Glomerular visceral epithelial cell (primary cell): Measurements from ENCODE around the gene ASTN1.

Source experiments
- DNase-seq: peaks from one replicate; pipeline ENCODE4 v3.0.0-alpha.2; 2016; ENCODE audit errors: extremely low spot score

ASTN1 gene

GRCh38 chr1:177164380-177165068 lies at the start of gene ASTN1:
Gene ASTN1 (minus strand): TSS chr1:177164712. CDS start chr1:177164676, 36 bp downstream.
- DNase-seq, result no peak

DNA sequence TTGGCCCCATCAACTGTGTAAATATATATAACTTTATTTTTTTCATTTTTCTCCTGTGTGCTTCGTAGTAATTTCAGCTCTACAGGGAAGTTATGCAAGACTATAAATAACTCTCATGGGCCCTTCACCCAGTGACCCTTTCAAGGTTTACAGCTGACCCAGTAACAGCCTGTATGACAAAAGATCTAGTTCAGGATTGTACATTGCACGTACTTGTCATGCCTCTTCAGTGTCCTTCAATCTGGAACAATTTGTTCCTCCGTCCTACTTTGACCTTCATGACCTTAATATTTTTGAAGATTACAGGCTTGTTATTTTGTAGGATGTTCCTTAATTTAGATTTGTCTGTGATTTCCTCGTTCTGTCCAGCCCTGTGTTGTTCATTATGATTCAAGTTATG lies 46.7 kb upstream of the ASTN1 start:
- no peak for DNase-seq

- no peak for DNase-seq
These were observed 45.6 kb upstream of the ASTN1 start for GRCh38 chr1:177210071-177210470.

- DNase-seq, result peak; percentile 82
These were observed 44.8 kb upstream of the ASTN1 start for GRCh38 chr1:177209357-177209756.

DNA sequence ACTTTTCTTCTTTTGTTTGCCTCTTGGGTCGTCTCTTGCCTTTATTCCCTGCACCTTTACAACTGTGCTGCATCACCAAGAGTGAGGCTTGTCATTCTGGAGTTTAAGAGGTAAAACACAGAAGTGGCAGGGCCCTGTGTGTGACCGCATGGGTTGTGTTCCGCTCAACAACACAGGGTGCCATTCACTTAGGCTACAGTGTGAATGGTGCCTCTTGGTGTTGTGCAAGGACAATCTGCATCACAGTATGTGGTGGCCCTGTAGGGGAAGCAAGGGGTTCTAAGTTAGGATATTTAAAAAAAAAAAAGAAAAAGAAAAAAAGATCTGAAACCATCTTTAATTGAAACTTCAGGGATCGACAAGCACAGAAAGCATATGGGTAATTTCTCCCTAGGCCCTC lies 44.4 kb upstream of the ASTN1 start:
- DNase-seq, result no peak

- DNase-seq, result no peak
These were observed 42.4 kb upstream of the ASTN1 start for GRCh38 chr1:177206831-177207355.

GRCh38 chr1:177200290-177200689 lies 35.8 kb upstream of the ASTN1 start:
- no peak for DNase-seq

GRCh38 chr1:177198243-177198642 lies 33.7 kb upstream of the ASTN1 start:
- DNase-seq, result no peak

DNA sequence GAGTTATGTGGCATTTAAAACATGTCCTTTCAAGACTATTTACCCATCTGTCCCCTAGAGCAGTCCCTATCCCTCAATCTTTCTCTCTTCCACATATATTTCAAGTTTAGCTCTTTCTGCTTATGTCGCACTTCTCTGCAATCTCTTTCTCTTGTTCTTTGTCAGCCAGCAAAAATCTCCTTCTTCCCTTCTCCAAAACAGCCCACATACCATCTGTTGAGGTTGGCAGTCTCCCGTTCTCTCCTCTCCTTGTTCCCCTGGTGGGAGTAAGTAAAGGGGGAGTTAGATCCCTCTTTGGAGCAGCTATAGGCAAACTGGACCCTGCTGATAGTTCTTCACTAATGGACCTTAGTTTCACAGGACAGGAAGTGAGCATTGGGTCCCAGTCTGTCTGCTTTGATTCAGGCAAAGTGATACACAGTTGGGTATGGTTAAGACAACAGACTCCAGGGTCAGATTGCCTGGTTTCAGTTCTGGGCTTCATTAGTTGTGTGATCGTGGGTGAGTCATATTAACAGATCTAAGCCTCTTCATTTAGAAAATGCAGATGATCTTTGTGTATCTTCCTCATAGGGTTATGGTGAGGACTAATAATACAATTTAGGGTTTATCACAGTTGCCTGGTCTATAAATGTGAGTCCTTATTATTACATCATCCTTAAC lies 25.9 kb upstream of the ASTN1 start:
- no peak for DNase-seq

DNA sequence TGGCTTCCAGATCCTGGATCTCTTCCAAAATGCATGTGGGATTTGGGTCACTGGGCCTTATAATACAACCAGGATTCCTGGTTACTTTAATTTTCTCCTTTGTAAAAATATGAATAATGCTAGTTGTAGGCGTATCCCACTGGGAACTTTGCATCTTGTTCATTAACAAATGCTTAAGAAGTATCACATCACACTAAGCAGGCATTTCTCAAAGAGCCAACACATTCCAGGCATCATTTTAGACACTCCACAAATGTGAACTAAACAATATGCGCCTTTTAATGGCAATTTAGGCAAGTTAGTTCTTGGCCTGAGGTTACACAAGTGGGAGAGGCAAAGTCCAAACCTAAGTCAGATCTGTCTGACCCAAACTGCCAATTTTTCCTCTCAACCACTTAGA lies 22.1 kb upstream of the ASTN1 start:
- DNase-seq, result no peak

- no peak for DNase-seq
These were observed 20.7 kb upstream of the ASTN1 start for GRCh38 chr1:177185209-177185608.

GRCh38 chr1:177183836-177184235 lies 19.3 kb upstream of the ASTN1 start:
- no peak for DNase-seq

GRCh38 chr1:177181631-177182291 lies 17.2 kb upstream of the ASTN1 start:
- peak; percentile 56 for DNase-seq

- no peak for DNase-seq
These were observed 16.7 kb upstream of the ASTN1 start for GRCh38 chr1:177181280-177181630.

DNA sequence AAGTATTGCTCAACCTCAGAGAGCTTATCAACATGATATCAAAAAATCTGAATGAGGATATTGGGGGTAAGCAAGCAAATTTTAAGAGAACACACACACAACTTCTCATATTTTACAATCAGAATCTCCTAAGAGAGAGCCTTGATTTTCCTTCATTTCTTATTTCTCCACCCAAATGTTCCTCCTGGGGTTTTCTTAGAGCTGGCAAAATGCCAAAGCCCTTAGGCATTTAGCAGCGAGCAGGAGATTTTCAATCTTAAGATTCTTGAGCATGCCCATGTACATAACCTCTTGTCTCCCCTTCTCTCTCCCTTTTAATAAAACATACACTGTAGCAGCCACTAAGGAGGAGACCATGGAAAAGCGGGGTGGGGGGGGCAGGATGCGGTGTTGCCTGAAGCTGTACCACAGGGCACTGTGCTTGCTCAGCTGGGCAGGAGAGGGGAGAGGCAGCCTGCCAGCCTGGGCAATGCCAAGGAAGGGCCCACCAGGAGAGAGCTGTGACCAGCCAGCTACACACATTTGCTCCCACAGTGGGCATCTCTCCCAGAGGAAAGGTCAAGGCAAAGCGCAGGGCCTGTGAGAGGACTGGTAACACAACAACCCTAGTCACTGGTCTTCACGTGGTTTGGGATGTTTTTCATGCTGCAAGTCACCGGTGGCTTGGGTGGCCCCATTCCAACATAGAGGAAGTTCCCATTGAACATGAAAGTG lies 10.6 kb upstream of the ASTN1 start:
- no peak for DNase-seq

- DNase-seq, result no peak
These were observed 9.5 kb upstream of the ASTN1 start for GRCh38 chr1:177173976-177174375.

DNA sequence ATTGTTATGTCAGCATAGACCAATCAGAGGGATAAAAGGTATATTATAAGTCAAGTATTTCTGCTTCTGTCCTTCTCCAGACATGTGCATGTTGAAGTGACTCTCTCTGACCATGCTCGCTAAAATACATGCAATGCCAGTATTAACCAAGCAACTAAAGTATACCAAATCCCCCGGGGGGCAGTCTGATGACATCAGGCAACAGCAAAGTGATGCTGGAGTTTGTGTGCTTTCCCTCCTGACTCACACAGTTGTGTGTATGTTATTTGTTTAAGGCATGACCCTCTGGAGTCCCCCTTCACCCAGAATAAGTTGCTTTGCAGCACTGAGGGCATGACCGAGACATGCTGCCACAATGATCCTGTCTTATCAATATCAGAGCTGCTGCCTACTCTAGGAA lies 8.4 kb upstream of the ASTN1 start:
- no peak for DNase-seq

GRCh38 chr1:177172272-177172671 lies 7.8 kb upstream of the ASTN1 start:
- DNase-seq, result no peak

DNA sequence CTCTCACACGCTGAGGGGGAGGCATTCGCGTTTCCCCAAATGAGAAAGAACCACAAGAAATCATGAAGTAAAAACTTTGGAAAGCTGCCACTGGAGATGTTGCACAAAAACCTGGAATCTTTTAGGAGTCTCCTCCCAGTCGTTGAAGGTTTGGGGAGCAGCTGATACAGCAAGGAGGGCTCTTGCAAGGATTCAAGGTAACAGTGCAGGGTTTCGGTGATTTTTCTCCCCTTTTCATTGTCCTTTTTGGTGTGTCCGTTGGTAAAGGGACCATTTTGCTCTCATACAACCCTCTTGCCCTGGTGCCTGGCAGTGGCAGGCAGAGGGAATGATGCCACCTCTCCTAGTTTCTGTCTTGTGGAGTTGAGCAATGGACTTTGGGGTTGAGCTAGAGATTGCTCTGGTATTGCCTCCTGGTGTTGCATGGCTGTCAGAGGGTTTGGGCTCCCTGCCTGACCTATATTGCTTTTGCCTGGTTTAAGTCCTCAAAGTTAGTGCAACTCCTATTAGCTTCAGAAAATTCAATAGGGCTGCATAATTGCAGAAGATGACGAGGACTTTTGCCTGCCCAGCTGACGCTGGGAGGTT lies 7.1 kb upstream of the ASTN1 start:
- no peak for DNase-seq

GRCh38 chr1:177170756-177171535 lies 6.4 kb upstream of the ASTN1 start, which contains the start of gene BRINP2:
Gene BRINP2 (plus strand): TSS chr1:177170958. CDS start chr1:177229877, 58,919 bp downstream.
- no peak for DNase-seq

DNA sequence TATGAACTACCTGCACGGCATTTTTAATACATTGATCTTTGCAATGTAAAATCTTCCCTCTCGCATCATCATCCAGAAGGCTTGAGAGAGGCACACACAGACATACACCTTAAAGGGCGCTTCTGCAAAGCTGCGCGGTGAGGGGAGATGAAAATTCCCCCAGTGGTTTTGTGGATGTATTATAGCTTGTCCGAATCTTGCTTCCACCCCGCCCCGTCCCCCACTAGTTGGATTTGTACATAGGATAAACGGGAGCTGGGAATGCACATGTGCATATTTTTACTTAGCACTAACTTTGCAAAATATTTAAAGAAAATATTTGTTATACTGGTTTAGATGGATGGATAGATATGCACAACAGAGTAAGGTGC lies 542 bp upstream of the ASTN1 start:
- DNase-seq, result no peak
